OCI-LY7 (cell line): ENCODE measurements around the gene CLCNKB. TPM values are rescaled to one million over a fixed set of nuclear protein-coding genes. Genes with fewer than 3 reads are reported as not detected.
"Not testable (repeated sequence)": the region's sequence is repeated elsewhere in the genome, so short reads cannot be mapped to it uniquely, and the experiment has no call there.

ENCODE experiments used
- BruUV-seq: library from RNA; stranded (reverse); fragments of 400-500 nt; replicated peaks from 2 replicates; lab custom pipeline; 2021; lab: Mats Ljungman, UMichigan
- CTCF ChIA-PET: fragments of 300-600 bp; sonication (Branson Sonifier 250); formaldehyde crosslinking; loops from one replicate; lab custom pipeline; 2022; ENCODE audit warnings: antibody characterized with exemption; ENCODE audit not compliant: unreplicated experiment; lab: Charles Lee
- POLR2A ChIA-PET: fragments of 300-600 bp; sonication (Branson Sonifier 250); formaldehyde crosslinking; loops from one replicate; lab custom pipeline; 2022; ENCODE audit warnings: antibody characterized with exemption; lab: Charles Lee
- DNase-seq: peaks from one replicate; pipeline ENCODE4 v3.0.0-alpha.2; 2015; ENCODE audit warnings: low spot score
- H2AFZ ChIP-seq: fragments of 200-600 bp; sonication (generic), shearing (Covaris generic); 2 replicates; pipeline ENCODE4 v1.6.1; 2014; ENCODE audit warnings: mild to moderate bottlenecking, antibody characterized with exemption, low read length, moderate library complexity
- H3K27ac ChIP-seq: fragments of 200-600 bp; sonication (generic); 2 replicates; pipeline ENCODE4 v1.5.1; 2014; ENCODE audit warnings: mixed run types, low read depth, mild to moderate bottlenecking, moderate library complexity, low read length, inconsistent platforms; ENCODE audit not compliant: poor library complexity, severe bottlenecking
- H3K36me3 ChIP-seq: fragments of 200-600 bp; sonication (generic); 2 replicates; pipeline ENCODE4 v1.6.1; 2014; ENCODE audit warnings: mild to moderate bottlenecking, antibody characterized with exemption, low read length, moderate library complexity, mixed read lengths; ENCODE audit not compliant: insufficient read depth
- H3K4me1 ChIP-seq: fragments of 200-600 bp; sonication (generic); 2 replicates; pipeline ENCODE4 v1.5.1; 2014; ENCODE audit warnings: mild to moderate bottlenecking, low read length; ENCODE audit not compliant: insufficient read depth, poor library complexity, severe bottlenecking
- H3K4me2 ChIP-seq: fragments of 200-600 bp; sonication (generic); 2 replicates; pipeline ENCODE4 v1.6.1; 2014; ENCODE audit warnings: mild to moderate bottlenecking, low read length
- H3K4me3 ChIP-seq: fragments of 200-600 bp; sonication (generic); 2 replicates; pipeline ENCODE4 v1.5.1; 2014; ENCODE audit warnings: mild to moderate bottlenecking, low read depth, low read length; ENCODE audit not compliant: poor library complexity, severe bottlenecking
- H3K79me2 ChIP-seq: fragments of 200-600 bp; sonication (generic); 2 replicates; pipeline ENCODE4 v1.6.1; 2016; ENCODE audit warnings: low read depth, mild to moderate bottlenecking, low read length, moderate library complexity, mixed read lengths; ENCODE audit not compliant: insufficient read depth
- H3K9me2 ChIP-seq: fragments of 200-600 bp; sonication (generic); 2 replicates; pipeline ENCODE4 v1.6.1; 2016; ENCODE audit warnings: mild to moderate bottlenecking, low read length, mixed read lengths; ENCODE audit not compliant: insufficient read depth
- H3K9me3 ChIP-seq: fragments of 200-600 bp; sonication (generic); 2 replicates; pipeline ENCODE4 v1.6.1; 2014; ENCODE audit warnings: mild to moderate bottlenecking, mixed run types, low read length, mixed read lengths
- H4K20me1 ChIP-seq: fragments of 200-600 bp; sonication (generic); 2 replicates; pipeline ENCODE4 v1.6.1; 2014; ENCODE audit warnings: mild to moderate bottlenecking, antibody characterized with exemption, low read length, moderate library complexity, mixed read lengths; ENCODE audit not compliant: insufficient read depth
- EZH2phosphoT487 ChIP-seq: fragments of 200-600 bp; sonication (generic); IDR thresholded peaks from 2 replicates; pipeline ENCODE4 v1.6.1; 2018; ENCODE audit warnings: low read depth, borderline replicate concordance, mild to moderate bottlenecking, mixed run types, antibody characterized with exemption, low read length, moderate library complexity, mixed read lengths
- intact Hi-C: fragments of 100-400 bp; cut with micrococcal nuclease; formaldehyde crosslinking; loops from one replicate; pipeline ENCODE4 v1.10.0; 2022; ENCODE audit not compliant: unreplicated experiment
- total RNA-seq, 2 experiments: library from RNA; depleted of rRNA in 1 of 2; stranded (reverse); fragments of >200 nt in 1 of 2; shearing (Covaris generic) in 1 of 2; gene quantifications; 2 replicates each; pipeline ENCODE4 v1.2.3, GENCODE V29; 2014 to 2022
- TF ChIP-seq, protein P1 (sequence below): fragments of 200-600 bp; sonication (generic); conservative IDR thresholded peaks from 2 replicates; pipeline ENCODE4 v1.5.1; 2014; ENCODE audit warnings: mild to moderate bottlenecking, antibody characterized with exemption, low read length, moderate library complexity, mixed read lengths

Gene CLCNKB
- total RNA-seq, 2 experiments from 2014 or later = not detected

DNA sequence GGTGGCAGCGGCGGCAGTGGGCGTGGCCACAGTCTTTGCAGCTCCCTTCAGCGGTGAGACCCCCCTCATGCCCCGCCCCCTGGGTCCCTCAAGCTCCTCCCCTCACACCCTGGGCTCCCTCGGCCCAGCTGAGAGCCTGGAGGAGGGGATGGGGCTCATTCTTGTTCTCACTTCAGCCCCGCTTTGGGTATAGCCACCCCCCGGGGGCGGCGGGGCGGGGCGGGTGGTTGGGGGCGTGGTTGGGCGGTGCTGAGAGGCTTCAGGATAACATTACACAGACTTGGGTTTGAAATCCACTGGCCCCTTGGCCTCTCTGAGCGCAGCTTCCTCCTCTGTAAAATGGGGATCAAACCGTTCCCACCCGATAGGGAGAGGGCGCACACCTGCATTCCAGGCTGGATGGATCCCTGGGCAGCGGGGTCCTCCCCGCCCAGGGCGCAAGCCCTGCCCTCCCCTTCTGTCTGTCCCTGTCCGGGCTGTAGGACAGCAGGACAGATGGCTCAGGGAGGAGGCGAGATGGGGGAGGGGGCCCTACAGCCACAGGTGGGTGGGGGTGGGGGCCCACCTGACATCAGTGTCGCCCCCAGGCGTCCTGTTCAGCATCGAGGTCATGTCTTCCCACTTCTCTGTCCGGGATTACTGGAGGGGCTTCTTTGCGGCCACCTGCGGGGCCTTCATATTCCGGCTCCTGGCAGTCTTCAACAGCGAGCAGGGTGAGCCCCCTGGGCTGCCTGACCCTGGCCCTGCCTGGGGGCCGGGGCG lies 16.7 kb upstream of the CLCNKB start:
- no peak for DNase-seq
- H2AFZ ChIP-seq = no peak overlapping the region
- H4K20me1 ChIP-seq = no peaks in the 10 kb centered on the region

DNA sequence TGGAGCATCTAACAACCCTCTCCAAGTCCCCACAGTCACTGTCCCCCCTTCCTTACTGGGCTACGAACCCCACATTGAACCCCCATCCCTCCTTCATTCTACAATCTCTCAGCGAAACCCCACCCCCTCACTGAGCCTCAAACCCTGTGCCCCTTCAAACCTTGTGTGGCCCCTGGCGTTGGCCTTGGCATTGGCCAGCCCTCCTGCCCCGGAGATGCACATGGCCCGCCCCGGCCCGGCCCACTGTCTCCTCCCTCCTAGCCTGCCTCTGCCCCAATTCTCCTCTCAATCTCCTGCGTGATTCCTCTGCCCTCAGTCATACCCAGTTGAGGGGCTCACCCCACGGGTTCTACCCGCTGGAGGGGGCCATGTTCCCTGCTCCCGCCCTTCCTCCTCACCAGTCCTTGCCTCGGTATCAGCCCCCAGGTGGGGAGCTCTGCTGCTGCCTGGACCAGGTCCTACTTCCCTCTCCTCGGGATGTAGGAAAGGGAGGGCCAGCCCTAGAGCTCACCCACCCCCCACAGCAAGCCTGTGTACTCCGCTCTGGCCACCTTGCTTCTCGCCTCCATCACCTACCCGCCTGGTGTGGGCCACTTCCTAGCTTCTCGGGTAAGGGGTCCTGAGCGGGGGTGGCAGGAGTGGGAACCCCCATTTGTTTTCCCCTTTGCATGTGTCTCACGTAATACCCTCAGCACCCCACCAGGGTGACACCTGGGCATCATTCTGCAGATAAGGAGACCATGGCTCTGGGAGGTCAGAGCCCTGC lies 15.2 kb upstream of the CLCNKB start:
- no peaks in the 10 kb centered on the region for H3K9me3 ChIP-seq
- H3K36me3 ChIP-seq = no peaks in the 10 kb centered on the region
- H3K4me1 ChIP-seq = no peaks in the 10 kb centered on the region
- no peaks in the 10 kb centered on the region for H3K9me2 ChIP-seq
- BruUV-seq = no TSS peak
- no peak overlapping the region for H2AFZ ChIP-seq
- ChIA-PET POLR2A (no interaction called here), CTCF (no interaction called here)
- intact Hi-C loops = no loop called here
- TF ChIP-seq, protein P1, sequence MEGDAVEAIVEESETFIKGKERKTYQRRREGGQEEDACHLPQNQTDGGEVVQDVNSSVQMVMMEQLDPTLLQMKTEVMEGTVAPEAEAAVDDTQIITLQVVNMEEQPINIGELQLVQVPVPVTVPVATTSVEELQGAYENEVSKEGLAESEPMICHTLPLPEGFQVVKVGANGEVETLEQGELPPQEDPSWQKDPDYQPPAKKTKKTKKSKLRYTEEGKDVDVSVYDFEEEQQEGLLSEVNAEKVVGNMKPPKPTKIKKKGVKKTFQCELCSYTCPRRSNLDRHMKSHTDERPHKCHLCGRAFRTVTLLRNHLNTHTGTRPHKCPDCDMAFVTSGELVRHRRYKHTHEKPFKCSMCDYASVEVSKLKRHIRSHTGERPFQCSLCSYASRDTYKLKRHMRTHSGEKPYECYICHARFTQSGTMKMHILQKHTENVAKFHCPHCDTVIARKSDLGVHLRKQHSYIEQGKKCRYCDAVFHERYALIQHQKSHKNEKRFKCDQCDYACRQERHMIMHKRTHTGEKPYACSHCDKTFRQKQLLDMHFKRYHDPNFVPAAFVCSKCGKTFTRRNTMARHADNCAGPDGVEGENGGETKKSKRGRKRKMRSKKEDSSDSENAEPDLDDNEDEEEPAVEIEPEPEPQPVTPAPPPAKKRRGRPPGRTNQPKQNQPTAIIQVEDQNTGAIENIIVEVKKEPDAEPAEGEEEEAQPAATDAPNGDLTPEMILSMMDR = no peak
- TF ChIP-seq EZH2phosphoT487 = no peak
- H4K20me1 ChIP-seq = no peaks in the 10 kb centered on the region
- H3K27ac ChIP-seq = no peak overlapping the region
- no peaks in the 10 kb centered on the region for H3K79me2 ChIP-seq
- H3K4me2 ChIP-seq = no peak overlapping the region
- no peak overlapping the region for H3K4me3 ChIP-seq
- no peak for DNase-seq

More for the DNA sequence above, 16.7 kb upstream of the CLCNKB start:
- ChIA-PET POLR2A (no interaction called here), CTCF (interaction anchor here (0.6 kb wide), 1 partner anchor 236 kb away, joined by 9 read pairs; no protein-coding TSS in a partner anchor)
- H3K4me1 ChIP-seq = no peaks in the 10 kb centered on the region
- no peaks in the 10 kb centered on the region for H3K9me3 ChIP-seq
- TF ChIP-seq, protein P1 = no peak
- TF ChIP-seq EZH2phosphoT487 = no peak
- H3K27ac ChIP-seq = no peak overlapping the region
- no peak overlapping the region for H3K4me3 ChIP-seq
- BruUV-seq = no TSS peak
- no peak overlapping the region for H3K4me2 ChIP-seq
- no peaks in the 10 kb centered on the region for H3K36me3 ChIP-seq
- no peaks in the 10 kb centered on the region for H3K9me2 ChIP-seq
- H3K79me2 ChIP-seq = no peaks in the 10 kb centered on the region
- intact Hi-C loops = no loop called here

DNA sequence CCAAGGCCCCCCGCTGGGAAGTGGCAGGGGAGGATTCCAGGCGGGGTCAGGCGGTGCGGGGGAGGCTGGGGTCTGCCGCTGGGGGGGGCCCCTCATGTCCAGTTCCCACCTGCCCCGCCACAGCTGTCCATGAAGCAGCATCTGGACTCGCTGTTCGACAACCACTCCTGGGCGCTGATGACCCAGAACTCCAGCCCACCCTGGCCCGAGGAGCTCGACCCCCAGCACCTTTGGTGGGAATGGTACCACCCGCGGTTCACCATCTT lies 14.6 kb upstream of the CLCNKB start:
- BruUV-seq, H2AFZ ChIP-seq, CTCF ChIA-PET, POLR2A ChIA-PET, H3K4me2 ChIP-seq, intact Hi-C loops, H3K4me1 ChIP-seq, H3K4me3 ChIP-seq, DNase-seq, H3K9me2 ChIP-seq, H3K79me2 ChIP-seq, H3K36me3 ChIP-seq, H3K27ac ChIP-seq, H3K9me3 ChIP-seq, H4K20me1 ChIP-seq: not testable (repeated sequence)
